ENCODE measurements around the gene LYPLAL1. TPM values are rescaled to one million over a fixed set of nuclear protein-coding genes. Genes with fewer than 3 reads are reported as not detected.

LYPLAL1 gene
- total and polyA plus RNA-seq, 2 of the 4 experiments (the other 2 are of a cell fraction): 4.8 to 7.5 TPM

- Histone ChIP-seq H2BK5ac (ENCODE audit: low read depth, low read length, poor library complexity, severe bottlenecking) (no peak overlapping the region), H4K5ac (ENCODE audit: low read depth, low read length) (no peak overlapping the region), H3K23ac (ENCODE audit: low read depth, low read length) (no peak overlapping the region), H2AK5ac (ENCODE audit: low read depth, low read length) (no peak overlapping the region), H3K9ac (ENCODE audit: low read depth, low read length) (no peak overlapping the region), H3K9me1 (ENCODE audit: insufficient read depth, low read length) (no peaks in the 10 kb centered on the region), H3K56ac (ENCODE audit: extremely low read depth, insufficient read depth, low read length) (no peak overlapping the region), H3K18ac (ENCODE audit: low read depth, low read length) (no peak overlapping the region), H3K4me2 (ENCODE audit: low read depth, low read length) (no peak overlapping the region), H4K8ac (ENCODE audit: low read depth in 2 of 2, low read length in 2 of 2) (no peak overlapping the region), H3K36me3 (ENCODE audit: control insufficient read depth, insufficient read depth, low read length) (peaks cover 3% of the 10 kb centered on the region), H4K91ac (ENCODE audit: insufficient read depth, low read depth, low read length) (no peak overlapping the region), H3K79me1 (ENCODE audit: low read depth in 1 of 2, low read length in 2 of 2) (no peaks in the 10 kb centered on the region), H2BK120ac (ENCODE audit: low read depth, low read length) (no peak overlapping the region), H2BK20ac (ENCODE audit: low read depth, low read length) (no peak overlapping the region), H3K9me3 (ENCODE audit: control insufficient read depth, insufficient read depth, low read length) (no peaks in the 10 kb centered on the region), H3K4me3 (ENCODE audit: insufficient read depth, low read depth, low read length) (no peak overlapping the region), H3K4ac (ENCODE audit: low read depth, low read length) (no peak overlapping the region), H3K27me3 (ENCODE audit: control insufficient read depth, insufficient read depth, low read length) (no peaks in the 10 kb centered on the region), H2BK15ac (ENCODE audit: low read depth, low read length) (no peak overlapping the region), H4K20me1 (ENCODE audit: insufficient read depth, low read length) (no peaks in the 10 kb centered on the region), H3K14ac (replicated peaks; ENCODE audit: low read depth, low read length) (no peak overlapping the region), H3K27ac (ENCODE audit: insufficient read depth, low read length) (no peak overlapping the region), H3K4me1 (ENCODE audit: control insufficient read depth, insufficient read depth, low read length) (no peaks in the 10 kb centered on the region), H2AFZ (replicated peaks; ENCODE audit: low read length, poor library complexity) (no peak overlapping the region), H2AK9ac (replicated peaks; ENCODE audit: low read depth, low read length, poor library complexity) (no peak overlapping the region)
- intact Hi-C loops (cut with micrococcal nuclease) (no loop called here), dilution Hi-C loops (cut with HindIII; ENCODE audit: low sequenced_read_pairs, unreplicated experiment) (no loop called here), in situ Hi-C loops (cut with MboI; ENCODE audit: low sequenced_read_pairs) (no loop called here)
- ATAC-seq (ENCODE audit: low read depth): no peak
- TF ChIP-seq USF2 (IDR thresholded peaks at IDR 0.05; ENCODE audit: low read depth, low read length): no peak
- TF ChIP-seq MAZ (IDR thresholded peaks at IDR 0.05; ENCODE audit: borderline replicate concordance, low read depth, low read length): no peak
- no peak for TF ChIP-seq CTCF (conservative IDR thresholded peaks at IDR 0.05; ENCODE audit: low read depth, low read length)
- no peak for TF ChIP-seq CHD1 (IDR thresholded peaks at IDR 0.05; ENCODE audit: low read depth, low read length)
- TF ChIP-seq MAFK (IDR thresholded peaks at IDR 0.05; ENCODE audit: low read depth, low read length): no peak
- no peak for TF ChIP-seq RAD21 (IDR thresholded peaks at IDR 0.05; ENCODE audit: low read length)
- no peak for TF ChIP-seq RFX5 (IDR thresholded peaks at IDR 0.05; ENCODE audit: low read depth, low read length)
- no peak for TF ChIP-seq ELK1 (IDR thresholded peaks at IDR 0.05; ENCODE audit: borderline replicate concordance, low read depth, low read length)
- no peak for TF ChIP-seq NFE2L2 (IDR thresholded peaks at IDR 0.05; ENCODE audit: low read depth, low read length)
- TF ChIP-seq CEBPB (IDR thresholded peaks at IDR 0.05; ENCODE audit: low read depth, low read length): no peak
- no peak for TF ChIP-seq MXI1 (IDR thresholded peaks at IDR 0.05; ENCODE audit: borderline replicate concordance, low read depth, low read length)
- TF ChIP-seq POLR2A (IDR thresholded peaks at IDR 0.05; ENCODE audit: low read depth, low read length): no peak
- TF ChIP-seq RCOR1 (IDR thresholded peaks at IDR 0.05; ENCODE audit: insufficient replicate concordance, low read length): no peak
- CTCF ChIA-PET: no interaction called here
- no TSS peak for BruUV-seq (replicated peaks)
- DNase-seq: no peak
- POLR2A ChIA-PET (ENCODE audit: unreplicated experiment): no interaction called here
Observed at GRCh38 chr1:219223496-219223895, 49.8 kb downstream of the LYPLAL1 start.

Data from IMR-90 (cell line).